GM12878 (cell line): ENCODE data around the gene ATP2B1. TPM values are rescaled to one million over a fixed set of nuclear protein-coding genes. Genes with fewer than 3 reads are reported as not detected.

Experiments
- BACH1 ChIP-seq: fragments of 450-650 bp; IDR thresholded peaks from 2 replicates; pipeline ENCODE4 v1.6.1; 2017; ENCODE audit warnings: mild to moderate bottlenecking, borderline replicate concordance
- BRCA1 ChIP-seq: IDR thresholded peaks from 2 replicates; pipeline ENCODE4 v1.6.1; 2011; ENCODE audit warnings: low read depth, low read length, improper control_type of control experiment
- CHD4 ChIP-seq: fragments of 200-600 bp; sonication (generic); IDR thresholded peaks from 2 replicates; pipeline ENCODE4 v1.6.1; 2016; ENCODE audit warnings: mild to moderate bottlenecking
- CTCF ChIP-seq, 3 experiments: IDR thresholded peaks in 2 of 3; conservative IDR thresholded peaks in 1 of 3; 2 replicates each; pipeline ENCODE4 v1.5.1; 2011; ENCODE audit warnings: low read depth in 3 of 3, low read length in 3 of 3, mild to moderate bottlenecking in 3 of 3, control low read depth in 2 of 3, moderate library complexity in 2 of 3, inconsistent platforms in 1 of 3, mixed read lengths in 1 of 3; ENCODE audit not compliant: control insufficient read depth in 2 of 3, insufficient read depth in 1 of 3; ENCODE audit errors: extremely low read depth in 1 of 3
- ETV6 ChIP-seq, 2 experiments: fragments of 450-650 bp in 1 of 2; IDR thresholded peaks in 1 of 2; conservative IDR thresholded peaks in 1 of 2; 2 replicates each; pipeline ENCODE4 v1.6.1; 2014; ENCODE audit warnings: antibody characterized with exemption in 1 of 2, borderline replicate concordance in 1 of 2, low read depth in 1 of 2, mild to moderate bottlenecking in 1 of 2, moderate library complexity in 1 of 2
- GATAD2B ChIP-seq: fragments of 450-650 bp; conservative IDR thresholded peaks from 2 replicates; pipeline ENCODE4 v1.6.1; 2017; ENCODE audit warnings: low read depth, mild to moderate bottlenecking, moderate library complexity
- IKZF1 ChIP-seq: fragments of 450-650 bp; conservative IDR thresholded peaks from 2 replicates; pipeline ENCODE4 v1.6.1; 2017; ENCODE audit warnings: antibody characterized with exemption, mild to moderate bottlenecking
- JUND ChIP-seq: IDR thresholded peaks from 2 replicates; pipeline ENCODE4 v1.6.1; 2012; ENCODE audit warnings: low read depth, mild to moderate bottlenecking, low read length, improper control_type of control experiment, moderate library complexity
- KDM1A ChIP-seq: fragments of 200-600 bp; sonication (generic); IDR thresholded peaks from 2 replicates; pipeline ENCODE4 v1.6.1; 2016; ENCODE audit warnings: borderline replicate concordance
- MAX ChIP-seq: IDR thresholded peaks from 2 replicates; pipeline ENCODE4 v1.6.1; 2012; ENCODE audit warnings: low read depth, low read length, improper control_type of control experiment
- MXI1 ChIP-seq: fragments of 150-350 bp; IDR thresholded peaks from 2 replicates; pipeline ENCODE4 v1.6.1; 2011; ENCODE audit warnings: low read depth, mild to moderate bottlenecking, inconsistent platforms, low read length, improper control_type of control experiment
- NBN ChIP-seq: fragments of 450-650 bp; IDR thresholded peaks from 2 replicates; pipeline ENCODE4 v1.6.1; 2016
- NFYA ChIP-seq: IDR thresholded peaks from 2 replicates; pipeline ENCODE4 v1.6.1; 2011; ENCODE audit warnings: low read depth, mild to moderate bottlenecking, low read length, improper control_type of control experiment, borderline replicate concordance
- NFYB ChIP-seq: IDR thresholded peaks from 2 replicates; pipeline ENCODE4 v1.6.1; 2011; ENCODE audit warnings: low read depth, mild to moderate bottlenecking, low read length, improper control_type of control experiment, moderate library complexity; ENCODE audit not compliant: insufficient read depth
- NR2F1 ChIP-seq: fragments of 450-650 bp; conservative IDR thresholded peaks from 2 replicates; pipeline ENCODE4 v1.6.1; 2017; ENCODE audit warnings: mild to moderate bottlenecking
- NRF1 ChIP-seq: conservative IDR thresholded peaks from 2 replicates; pipeline ENCODE4 v1.6.1; 2011; ENCODE audit warnings: mild to moderate bottlenecking, low read depth, low read length, improper control_type of control experiment
- PBX3 ChIP-seq: IDR thresholded peaks from 2 replicates; pipeline ENCODE4 v1.6.1; 2011; ENCODE audit warnings: mild to moderate bottlenecking, low read depth, low read length, moderate library complexity; ENCODE audit not compliant: insufficient replicate concordance
- POLR2AphosphoS5 ChIP-seq: IDR thresholded peaks from 2 replicates; pipeline ENCODE4 v1.6.1; 2011; ENCODE audit warnings: mild to moderate bottlenecking, low read length, inconsistent platforms
- SREBF1 ChIP-seq: IDR thresholded peaks from 2 replicates; pipeline ENCODE4 v1.6.1; 2012; ENCODE audit warnings: mild to moderate bottlenecking, low read length
- SRF ChIP-seq, 2 experiments: IDR thresholded peaks; 2 replicates each; pipeline ENCODE4 v1.6.1; 2011; ENCODE audit warnings: low read depth in 2 of 2, low read length in 2 of 2, mild to moderate bottlenecking in 1 of 2, moderate library complexity in 1 of 2
- TAF1 ChIP-seq: IDR thresholded peaks from 2 replicates; pipeline ENCODE4 v1.6.1; 2011; ENCODE audit warnings: mild to moderate bottlenecking, low read depth, low read length, borderline replicate concordance
- TCF7 ChIP-seq: IDR thresholded peaks from 2 replicates; pipeline ENCODE4 v1.6.1; 2014; ENCODE audit warnings: antibody characterized with exemption, borderline replicate concordance
- WRNIP1 ChIP-seq: IDR thresholded peaks from 2 replicates; pipeline ENCODE4 v1.6.1; 2011; ENCODE audit warnings: low read depth, low read length, improper control_type of control experiment, borderline replicate concordance
- YBX1 ChIP-seq: fragments of 450-650 bp; IDR thresholded peaks from 2 replicates; pipeline ENCODE4 v1.6.1; 2016; ENCODE audit warnings: antibody characterized with exemption
- ZBTB33 ChIP-seq: fragments of 450-650 bp; IDR thresholded peaks from 2 replicates; pipeline ENCODE4 v1.6.1; 2017; ENCODE audit warnings: mild to moderate bottlenecking
- ZNF217 ChIP-seq: fragments of 450-650 bp; IDR thresholded peaks from 2 replicates; pipeline ENCODE4 v1.6.1; 2017; ENCODE audit warnings: antibody characterized with exemption, mild to moderate bottlenecking
- ZNF24 ChIP-seq: fragments of 450-650 bp; IDR thresholded peaks from 2 replicates; pipeline ENCODE4 v1.6.1; 2017; ENCODE audit warnings: antibody characterized with exemption, mild to moderate bottlenecking
- ZNF622 ChIP-seq: fragments of 450-650 bp; IDR thresholded peaks from 2 replicates; pipeline ENCODE4 v1.6.1; 2017; ENCODE audit warnings: mild to moderate bottlenecking, inconsistent platforms
- polyA plus RNA-seq, 11 experiments: library from polyadenylated mRNA; depleted of rRNA in 4 of 11; unstranded in 6 of 11; stranded (reverse) in 5 of 11; fragments of >200 nt; fragmentation: Nextera tagmentation in 4 of 11; fragmentation: Illumina TruSeq in 1 of 11; extraction: Ambion mirVana in 4 of 11; extraction: Trizol in 1 of 11; gene quantifications; 1 replicate in 1 of 11; 2 replicates in 10 of 11; pipeline versions ENCODE4 v1.2.1 to v1.2.3, GENCODE V29; 2011 to 2016; ENCODE audit warnings: inconsistent platforms in 2 of 11, missing spikeins in 2 of 11, low read depth in 1 of 11
- total RNA-seq, 4 experiments: library from RNA; depleted of rRNA in 3 of 4; stranded (reverse); fragments of >200 nt in 3 of 4; fragmentation: Illumina TruSeq in 1 of 4; extraction: Trizol in 1 of 4; gene quantifications; 2 replicates each; pipeline versions ENCODE4 v1.2.1 to v1.2.3, GENCODE V29; 2013 to 2021

ATP2B1 gene
- total and polyA plus RNA-seq, 10 of the 15 experiments (the other 5 are each of a cell fraction or from before 2014, with no cell fraction given) = 15.9 to 67.8 (median 48.5) TPM

- TF ChIP-seq JUND = no peak
- no peak for TF ChIP-seq ZNF622
- TF ChIP-seq ZNF217 = no peak
- no peak for TF ChIP-seq MAX
- TF ChIP-seq TCF7 = no peak
- TF ChIP-seq NFYB = no peak
- TF ChIP-seq BRCA1 = no peak
- no peak for TF ChIP-seq POLR2AphosphoS5
- no peak for TF ChIP-seq ETV6 (conservative IDR thresholded peaks at IDR 0.05 in 1 of 2, IDR thresholded peaks at IDR 0.05 in 1 of 2; ENCODE audit: borderline replicate concordance in 1 of 2, low read depth in 1 of 2)
- TF ChIP-seq WRNIP1 = no peak
- TF ChIP-seq ZNF24 = no peak
- TF ChIP-seq IKZF1 = peak; percentile 37; the same call in 1 of the 2 replicates
- TF ChIP-seq NFYA = no peak
- no peak for TF ChIP-seq ZBTB33
- TF ChIP-seq NRF1 = no peak
- TF ChIP-seq MXI1 = no peak
- no peak for TF ChIP-seq CTCF (IDR thresholded peaks at IDR 0.05 in 2 of 3, conservative IDR thresholded peaks at IDR 0.05 in 1 of 3; ENCODE audit: control insufficient read depth in 2 of 3, extremely low read depth in 1 of 3, insufficient read depth in 1 of 3, low read depth in 3 of 3, low read length in 3 of 3)
- no peak for TF ChIP-seq NR2F1
- TF ChIP-seq BACH1 = no peak
- no peak for TF ChIP-seq KDM1A
- TF ChIP-seq CHD4 = no peak
- TF ChIP-seq SRF (IDR thresholded peaks at IDR 0.05; ENCODE audit: low read depth in 2 of 2, low read length in 2 of 2) = no peak
- TF ChIP-seq PBX3 = peak; percentile 46
- no peak for TF ChIP-seq YBX1
- TF ChIP-seq NBN = peak; percentile 68; the same call in 1 of the 2 replicates
- 0 out of 2 replicates have a peak, but pooled peaks have one; percentile 32 for TF ChIP-seq GATAD2B
- no peak for TF ChIP-seq TAF1
- no peak for TF ChIP-seq SREBF1
Observed at GRCh38 chr12:89663577-89664357, 44.9 kb downstream of the ATP2B1 start (continued).
